CD14-positive monocyte (primary cell): ENCODE measurements around the gene VTI1A. TPM values are rescaled to one million over a fixed set of nuclear protein-coding genes. Genes with fewer than 3 reads are reported as not detected.

ENCODE experiments used
- DNase-seq, 3 donors: peaks; one replicate each; pipeline ENCODE4 v3.0.0-alpha.2; 2011 to 2022
- H2AFZ ChIP-seq: 2 replicates; pipeline ENCODE4 v1.6.0; 2012; ENCODE audit warnings: mild to moderate bottlenecking, low read depth, low read length, inconsistent platforms; ENCODE audit not compliant: insufficient read depth, poor library complexity, severe bottlenecking
- H3K27ac ChIP-seq, 2 donors: 1 replicate in 1 of 2; 2 replicates in 1 of 2; pipeline ENCODE4 v1.5.1; 2012 to 2013; ENCODE audit warnings: low read length in 2 of 2, control low read depth in 1 of 2, inconsistent platforms in 1 of 2, low read depth in 1 of 2, mild to moderate bottlenecking in 1 of 2
- H3K27me3 ChIP-seq, 2 donors: one replicate each; pipeline versions ENCODE4 v1.6.0 to v1.6.1; 2011 to 2013; ENCODE audit warnings: low read length in 2 of 2; ENCODE audit not compliant: control insufficient read depth in 2 of 2, insufficient read depth in 2 of 2
- H3K36me3 ChIP-seq, 2 donors: replicated peaks in 1 of 2; 1 replicate in 1 of 2; 2 replicates in 1 of 2; pipeline versions ENCODE4 v1.5.1 to v1.6.1; 2012 to 2013; ENCODE audit warnings: low read length in 2 of 2, control low read depth in 1 of 2, inconsistent platforms in 1 of 2, mild to moderate bottlenecking in 1 of 2; ENCODE audit not compliant: insufficient read depth in 2 of 2, control insufficient read depth in 1 of 2
- H3K4me1 ChIP-seq, 2 donors: 1 replicate in 1 of 2; 2 replicates in 1 of 2; pipeline versions ENCODE4 v1.5.1 to v1.6.1; 2012 to 2013; ENCODE audit warnings: low read length in 2 of 2, control low read depth in 1 of 2, inconsistent platforms in 1 of 2, mild to moderate bottlenecking in 1 of 2, moderate library complexity in 1 of 2; ENCODE audit not compliant: insufficient read depth in 2 of 2, control insufficient read depth in 1 of 2
- H3K4me2 ChIP-seq: replicated peaks from 2 replicates; pipeline ENCODE3; 2012; ENCODE audit warnings: low read length, moderate library complexity, mild to moderate bottlenecking; ENCODE audit not compliant: poor library complexity, severe bottlenecking; ENCODE audit errors: extremely low read depth
- H3K4me3 ChIP-seq, 3 experiments: fragments of 200-600 bp in 1 of 3; sonication (generic) in 1 of 3; replicated peaks in 1 of 3; 1 replicate in 2 of 3; 2 replicates in 1 of 3; pipeline ENCODE4 v1.5.1; 2011 to 2013; ENCODE audit warnings: low read length in 3 of 3, mild to moderate bottlenecking in 3 of 3, control low read depth in 2 of 3, low read depth in 2 of 3, inconsistent platforms in 1 of 3, moderate library complexity in 1 of 3
- H3K79me2 ChIP-seq: 2 replicates; pipeline ENCODE4 v1.6.0; 2012; ENCODE audit warnings: mild to moderate bottlenecking, control low read depth, inconsistent platforms, low read length, moderate library complexity; ENCODE audit not compliant: insufficient read depth
- H3K9ac ChIP-seq: 2 replicates; pipeline ENCODE4 v1.6.0; 2017; ENCODE audit warnings: low read length, mild to moderate bottlenecking; ENCODE audit not compliant: insufficient read depth, poor library complexity, severe bottlenecking
- H3K9me3 ChIP-seq, 2 donors: replicated peaks in 1 of 2; 1 replicate in 1 of 2; 2 replicates in 1 of 2; pipeline versions ENCODE4 v1.5.1 to v1.6.1; 2012 to 2013; ENCODE audit warnings: low read length in 2 of 2, control low read depth in 1 of 2; ENCODE audit not compliant: control insufficient read depth in 1 of 2, insufficient read depth in 1 of 2
- H4K20me1 ChIP-seq: 2 replicates; pipeline ENCODE4 v1.6.0; 2012; ENCODE audit warnings: mild to moderate bottlenecking, low read length, control low read depth, moderate library complexity; ENCODE audit not compliant: insufficient read depth
- H3K27ac Mint-ChIP-seq, 7 donors: one replicate each; pipeline ENCODE4 v1.8.0; 2020; ENCODE audit warnings: mild to moderate bottlenecking in 7 of 7, mixed read lengths in 7 of 7, moderate library complexity in 6 of 7, inconsistent platforms in 2 of 7
- H3K27me3 Mint-ChIP-seq, 3 donors: one replicate each; pipeline ENCODE4 v1.8.0; 2021 to 2022; ENCODE audit warnings: low read depth in 3 of 3, mild to moderate bottlenecking in 3 of 3, mixed read lengths in 3 of 3, moderate library complexity in 3 of 3, inconsistent platforms in 1 of 3
- H3K36me3 Mint-ChIP-seq, 2 donors: one replicate each; pipeline ENCODE4 v1.8.0; 2020; ENCODE audit warnings: mixed read lengths in 2 of 2, inconsistent platforms in 1 of 2, mild to moderate bottlenecking in 1 of 2
- H3K4me1 Mint-ChIP-seq: one replicate; pipeline ENCODE4 v1.8.0; 2020; ENCODE audit warnings: mild to moderate bottlenecking, mixed read lengths
- H3K4me3 Mint-ChIP-seq, 2 donors: one replicate each; pipeline ENCODE4 v1.8.0; 2020; ENCODE audit warnings: mild to moderate bottlenecking in 2 of 2, mixed read lengths in 2 of 2, moderate library complexity in 1 of 2
- H3K9me3 Mint-ChIP-seq, 7 donors: one replicate each; pipeline ENCODE4 v1.8.0; 2020 to 2022; ENCODE audit warnings: mixed read lengths in 7 of 7, mild to moderate bottlenecking in 6 of 7, moderate library complexity in 6 of 7, inconsistent platforms in 2 of 7
- WGBS: methylation state at CpG from one replicate; pipeline ENCODE4 v1.1.5; 2013; ENCODE audit warnings: missing lambda C conversion rate; ENCODE audit not compliant: insufficient coverage; 5-methylcytosine and 5-hydroxymethylcytosine counted together
- intact Hi-C, 2 donors: fragments of 100-400 bp; cut with micrococcal nuclease; formaldehyde crosslinking; loops; one replicate each; pipeline versions ENCODE4 v1.15.0 to v1.15.1; 2023
- polyA plus RNA-seq, 3 donors: library from polyadenylated mRNA; depleted of rRNA in 1 of 3; unstranded in 2 of 3; stranded (reverse) in 1 of 3; fragments of 300-500 nt in 2 of 3; fragments of >200 nt in 1 of 3; fragmentation: Illumina TruSeq in 2 of 3; gene quantifications; 1 replicate in 2 of 3; 2 replicates in 1 of 3; pipeline ENCODE4 v1.2.3, GENCODE V29; 2012 to 2021
- TF ChIP-seq, protein P1 (sequence below): fragments of 200-600 bp; IDR thresholded peaks from one replicate; pipeline ENCODE4 v1.8.0; 2022; ENCODE audit warnings: antibody characterized with exemption, mild to moderate bottlenecking

VTI1A gene
- polyA plus RNA-seq, 3 donors, result 23.6 to 25.4 (median 24.1) TPM

DNA sequence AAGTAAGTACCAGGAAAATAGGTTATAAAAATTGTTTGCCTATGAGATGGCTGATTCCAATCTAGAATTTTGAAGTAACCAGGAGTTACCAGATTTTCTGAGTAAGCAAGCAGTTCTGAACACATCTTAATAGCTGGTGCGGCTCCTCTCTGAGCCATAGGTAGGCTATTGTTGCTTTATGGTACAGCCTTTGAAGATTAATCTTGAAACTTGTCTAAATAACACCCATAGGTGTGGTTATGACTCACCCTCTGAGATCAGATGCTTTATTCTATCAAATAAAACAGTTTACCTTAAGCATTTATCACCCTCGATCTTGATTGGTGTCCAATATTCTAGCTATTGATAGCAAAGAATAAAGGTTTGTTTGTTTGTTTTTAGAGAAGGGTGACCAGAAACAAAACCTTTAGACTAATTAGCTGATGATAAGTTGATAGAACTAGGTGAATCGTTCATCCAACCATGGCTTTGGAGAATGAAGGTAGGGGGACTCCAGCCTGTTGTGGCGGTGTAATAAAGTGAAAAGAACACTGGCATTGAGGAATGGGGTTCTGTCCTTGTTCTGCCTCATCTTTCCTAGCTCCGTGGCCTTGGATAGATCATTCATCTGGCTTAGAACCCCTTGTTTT is 72.2 kb downstream of the VTI1A start:
- Mint-ChIP-seq H3K36me3 (no peaks in the 10 kb centered on the region), H3K9me3 (no peaks in the 10 kb centered on the region), H3K4me3 (no peak overlapping the region), H3K4me1 (peaks cover 14% of the 10 kb centered on the region), H3K27me3 (no peaks in the 10 kb centered on the region), H3K27ac (no peak overlapping the region)
- Histone ChIP-seq H3K27me3 (no peaks in the 10 kb centered on the region), H3K9ac (no peak overlapping the region), H3K4me1 (peaks cover 5 to 6% of the 10 kb centered on the region in 2 donors), H3K27ac (no peak overlapping the region), H3K9me3 (no peaks in the 10 kb centered on the region), H4K20me1 (peaks cover 25% of the 10 kb centered on the region), H3K79me2 (no peaks in the 10 kb centered on the region), H2AFZ (no peak overlapping the region), H3K4me3 (no peak overlapping the region), H3K36me3 (no peaks in the 10 kb centered on the region), H3K4me2 (no peak overlapping the region)
- intact Hi-C loops, result no loop called here
- DNase-seq, result no peak
- WGBS, result 94% methylated on average over 4 of the region's 5 CpGs
- TF ChIP-seq, protein P1, sequence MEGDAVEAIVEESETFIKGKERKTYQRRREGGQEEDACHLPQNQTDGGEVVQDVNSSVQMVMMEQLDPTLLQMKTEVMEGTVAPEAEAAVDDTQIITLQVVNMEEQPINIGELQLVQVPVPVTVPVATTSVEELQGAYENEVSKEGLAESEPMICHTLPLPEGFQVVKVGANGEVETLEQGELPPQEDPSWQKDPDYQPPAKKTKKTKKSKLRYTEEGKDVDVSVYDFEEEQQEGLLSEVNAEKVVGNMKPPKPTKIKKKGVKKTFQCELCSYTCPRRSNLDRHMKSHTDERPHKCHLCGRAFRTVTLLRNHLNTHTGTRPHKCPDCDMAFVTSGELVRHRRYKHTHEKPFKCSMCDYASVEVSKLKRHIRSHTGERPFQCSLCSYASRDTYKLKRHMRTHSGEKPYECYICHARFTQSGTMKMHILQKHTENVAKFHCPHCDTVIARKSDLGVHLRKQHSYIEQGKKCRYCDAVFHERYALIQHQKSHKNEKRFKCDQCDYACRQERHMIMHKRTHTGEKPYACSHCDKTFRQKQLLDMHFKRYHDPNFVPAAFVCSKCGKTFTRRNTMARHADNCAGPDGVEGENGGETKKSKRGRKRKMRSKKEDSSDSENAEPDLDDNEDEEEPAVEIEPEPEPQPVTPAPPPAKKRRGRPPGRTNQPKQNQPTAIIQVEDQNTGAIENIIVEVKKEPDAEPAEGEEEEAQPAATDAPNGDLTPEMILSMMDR, result no peak

DNA sequence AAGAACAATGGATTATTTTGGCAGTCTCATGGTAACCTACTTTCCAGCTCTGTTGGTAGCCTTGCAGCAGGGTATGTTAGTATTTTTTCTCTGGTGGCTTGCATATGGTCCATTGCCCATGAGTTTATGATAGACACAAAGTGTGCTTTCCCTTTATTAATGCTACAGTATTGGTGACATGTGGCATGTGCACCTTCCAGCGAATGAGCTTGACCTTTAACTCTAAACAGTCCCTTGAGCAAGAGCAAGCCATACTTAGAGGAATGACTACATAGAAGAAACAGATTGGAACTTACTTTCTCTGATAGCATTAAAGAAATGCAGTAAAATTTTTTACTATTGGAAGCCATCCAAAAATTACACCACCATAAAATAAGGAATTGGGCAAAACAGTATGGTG is 73.9 kb downstream of the VTI1A start:
- no peak overlapping the region for H3K9ac ChIP-seq
- no peaks in the 10 kb centered on the region for H3K27me3 ChIP-seq
- no peaks in the 10 kb centered on the region for H3K9me3 Mint-ChIP-seq
- H3K9me3 ChIP-seq, result no peaks in the 10 kb centered on the region
- no peak overlapping the region for H3K27ac Mint-ChIP-seq
- H3K27ac ChIP-seq, result no peak overlapping the region
- intact Hi-C loops, result no loop called here
- H4K20me1 ChIP-seq, result peaks cover 31% of the 10 kb centered on the region
- peaks cover 5 to 6% of the 10 kb centered on the region in 2 donors for H3K4me1 ChIP-seq
- no peaks in the 10 kb centered on the region for H3K36me3 ChIP-seq
- no peak for DNase-seq
- H3K4me1 Mint-ChIP-seq, result peaks cover 21% of the 10 kb centered on the region
- no peak overlapping the region for H3K4me2 ChIP-seq
- H2AFZ ChIP-seq, result no peak overlapping the region
- no CpG with 5 or more reads among the region's 1 CpG for WGBS
- no peak overlapping the region for H3K4me3 ChIP-seq
- no peak overlapping the region for H3K4me3 Mint-ChIP-seq
- no peaks in the 10 kb centered on the region for H3K27me3 Mint-ChIP-seq
- no peaks in the 10 kb centered on the region for H3K79me2 ChIP-seq
- H3K36me3 Mint-ChIP-seq, result no peaks in the 10 kb centered on the region
- TF ChIP-seq, protein P1, result no peak
